Measurements from ENCODE around the gene ARHGAP1.
"Not testable (repeated sequence)": the region's sequence is repeated elsewhere in the genome, so short reads cannot be mapped to it uniquely, and the experiment has no call there.

Gene ARHGAP1

DNA sequence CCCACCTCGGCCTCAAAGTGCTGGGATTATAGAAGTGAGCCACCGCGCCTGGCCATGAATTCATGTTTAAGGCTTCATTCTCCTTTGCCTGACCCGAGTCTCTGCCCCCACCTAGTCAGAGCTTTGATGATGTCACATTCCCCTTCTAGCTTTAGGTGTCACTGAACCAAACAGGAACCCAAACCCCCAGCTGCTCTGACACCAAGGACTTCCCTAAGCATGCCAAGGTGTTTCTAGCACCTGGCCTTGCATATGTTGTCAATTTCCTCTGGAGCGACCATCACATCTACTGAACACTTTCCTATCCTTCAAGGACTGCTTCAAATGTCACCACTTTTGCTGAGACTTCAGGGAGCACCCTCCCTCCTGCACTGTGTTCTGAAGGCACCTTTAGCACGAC, 20.9 kb upstream of the ARHGAP1 start:
- peaks cover 3% of the 10 kb centered on the region for H3K4me1 ChIP-seq (ENCODE audit: control insufficient read depth, low read depth, low read length)
- no peak overlapping the region for H3K27ac ChIP-seq (ENCODE audit: low read length)

DNA sequence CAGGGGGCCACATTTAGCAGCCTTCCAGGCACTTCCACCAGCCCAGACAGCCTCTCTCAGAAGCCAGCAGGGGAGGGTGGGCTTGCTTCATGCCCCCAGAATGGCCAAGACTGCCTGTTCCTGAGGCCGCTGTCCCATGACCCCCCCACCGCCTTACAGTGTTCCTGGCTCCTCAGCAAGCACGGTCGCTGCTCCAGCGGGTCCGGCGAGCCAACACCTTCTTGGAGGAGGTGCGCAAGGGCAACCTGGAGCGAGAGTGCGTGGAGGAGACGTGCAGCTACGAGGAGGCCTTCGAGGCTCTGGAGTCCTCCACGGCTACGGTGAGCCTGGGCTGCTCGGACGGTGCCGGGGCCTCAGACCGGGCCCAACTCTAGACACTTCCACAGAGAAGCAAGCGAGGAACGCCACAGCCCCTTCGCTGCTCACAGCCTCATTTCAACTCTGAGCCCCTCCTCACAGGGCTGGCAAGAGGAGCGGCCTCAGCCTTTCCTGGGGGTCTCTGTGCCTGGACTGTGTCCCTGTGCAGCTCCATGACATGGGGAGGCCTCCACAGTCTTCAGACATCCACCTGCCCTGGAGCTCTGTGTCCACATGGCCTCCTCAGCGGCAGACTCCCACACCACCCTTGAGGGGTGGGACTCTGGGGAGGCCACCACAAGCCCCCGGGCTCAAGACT, 19.3 kb upstream of the ARHGAP1 start:
- no peak overlapping the region for H3K4me3 ChIP-seq (ENCODE audit: low read length)
- H3K9ac ChIP-seq (ENCODE audit: low read length) = no peak overlapping the region

More for the DNA sequence above, 20.9 kb upstream of the ARHGAP1 start:
- Histone ChIP-seq H3K9ac (ENCODE audit: low read length) (no peak overlapping the region), H3K27me3 (ENCODE audit: control insufficient read depth, insufficient read depth, low read length) (no peaks in the 10 kb centered on the region), H3K36me3 (ENCODE audit: control insufficient read depth, low read depth, low read length) (no peaks in the 10 kb centered on the region), H3K4me3 (ENCODE audit: low read length) (no peak overlapping the region), H3K9me3 (ENCODE audit: control insufficient read depth, low read depth, low read length) (no peaks in the 10 kb centered on the region)

DNA sequence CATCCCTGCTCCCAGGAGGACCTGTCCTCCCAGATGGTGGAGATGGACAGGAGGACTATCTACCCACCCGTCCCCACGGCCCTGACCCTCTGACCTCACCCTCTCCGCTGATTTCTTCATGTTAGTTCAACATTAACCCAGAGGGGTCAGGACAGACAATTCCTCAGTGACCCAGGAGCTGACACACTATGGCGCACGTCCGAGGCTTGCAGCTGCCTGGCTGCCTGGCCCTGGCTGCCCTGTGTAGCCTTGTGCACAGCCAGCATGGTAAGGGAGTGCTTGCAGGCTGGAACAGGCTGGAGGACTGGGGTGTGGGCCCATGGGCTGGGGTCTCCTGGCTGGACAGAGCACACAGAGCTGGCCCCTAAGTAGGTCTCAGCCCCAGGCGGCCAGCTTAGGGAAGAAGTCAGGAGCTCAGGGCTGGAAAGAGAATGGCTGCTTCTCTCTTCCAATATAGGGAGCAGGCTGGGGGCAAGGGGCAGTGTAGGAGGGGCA, 18.7 kb upstream of the ARHGAP1 start, which contains the start of gene F2:
TSS of gene F2 (plus strand) at position 166 of the 495 bp plus-strand sequence. CDS start at position 189, 23 bp downstream.
- no peaks in the 10 kb centered on the region for H3K9me3 ChIP-seq (ENCODE audit: control insufficient read depth, low read depth, low read length)
- H3K27me3 ChIP-seq (ENCODE audit: control insufficient read depth, insufficient read depth, low read length) = no peaks in the 10 kb centered on the region
- H3K9ac ChIP-seq (ENCODE audit: low read length) = no peak within 1 kb of the TSS
- no peak within 1 kb of the TSS for H3K27ac ChIP-seq (ENCODE audit: low read length)
- no peaks in the 10 kb centered on the region for H3K36me3 ChIP-seq (ENCODE audit: control insufficient read depth, low read depth, low read length)
- no peaks in the 10 kb centered on the region for H3K4me1 ChIP-seq (ENCODE audit: control insufficient read depth, low read depth, low read length)
- no peak within 1 kb of the TSS for H3K4me3 ChIP-seq (ENCODE audit: low read length)

More for the DNA sequence above, 19.3 kb upstream of the ARHGAP1 start:
- no peaks in the 10 kb centered on the region for H3K27me3 ChIP-seq (ENCODE audit: control insufficient read depth, insufficient read depth, low read length)
- H3K36me3 ChIP-seq (ENCODE audit: control insufficient read depth, low read depth, low read length) = no peaks in the 10 kb centered on the region
- H3K9me3 ChIP-seq (ENCODE audit: control insufficient read depth, low read depth, low read length) = no peaks in the 10 kb centered on the region
- H3K4me1 ChIP-seq (ENCODE audit: control insufficient read depth, low read depth, low read length) = peaks cover 3% of the 10 kb centered on the region
- H3K27ac ChIP-seq (ENCODE audit: low read length) = no peak overlapping the region

DNA sequence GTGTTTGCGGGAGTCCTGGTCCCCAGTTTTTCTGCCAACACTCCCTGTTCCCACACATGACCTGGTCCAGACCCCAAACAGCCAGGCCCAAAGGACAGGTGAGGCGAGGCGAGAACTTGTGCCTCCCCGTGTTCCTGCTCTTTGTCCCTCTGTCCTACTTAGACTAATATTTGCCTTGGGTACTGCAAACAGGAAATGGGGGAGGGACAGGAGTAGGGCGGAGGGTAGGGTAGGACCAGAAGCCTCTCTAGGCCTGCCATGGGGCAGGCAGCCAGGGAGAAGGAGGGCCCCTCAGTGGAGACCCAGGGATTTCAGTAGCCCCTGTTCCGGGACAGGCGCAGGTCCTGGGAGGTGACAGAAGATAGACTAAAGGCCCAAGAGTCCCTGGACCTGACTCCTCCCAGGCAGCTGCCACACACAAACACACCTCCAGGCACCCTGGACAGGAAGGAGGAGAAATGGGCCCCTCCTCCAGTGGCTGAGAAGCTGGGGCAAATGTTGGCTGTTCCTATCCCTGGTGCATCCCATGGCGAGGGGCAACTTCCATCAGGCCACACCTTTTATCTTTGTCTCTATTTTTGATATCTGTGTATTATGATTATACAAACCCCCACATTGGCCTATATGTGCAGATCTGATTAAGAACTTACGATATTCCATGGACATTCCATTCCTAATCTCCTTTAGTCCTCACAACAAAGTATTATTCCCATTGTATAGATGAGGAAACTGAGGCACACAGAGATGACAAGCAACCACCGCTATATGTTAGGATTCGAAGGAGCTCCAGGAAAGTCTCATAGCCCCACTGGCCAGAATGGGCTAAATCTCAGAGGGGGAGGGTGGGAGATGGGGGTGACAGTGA, 18.0 kb upstream of the ARHGAP1 start:
- Histone ChIP-seq H3K9me3 (ENCODE audit: control insufficient read depth, low read depth, low read length) (no peaks in the 10 kb centered on the region), H3K4me1 (ENCODE audit: control insufficient read depth, low read depth, low read length) (no peaks in the 10 kb centered on the region), H3K4me3 (ENCODE audit: low read length) (no peak overlapping the region), H3K27ac (ENCODE audit: low read length) (no peak overlapping the region), H3K36me3 (ENCODE audit: control insufficient read depth, low read depth, low read length) (no peaks in the 10 kb centered on the region), H3K27me3 (ENCODE audit: control insufficient read depth, insufficient read depth, low read length) (no peaks in the 10 kb centered on the region), H3K9ac (ENCODE audit: low read length) (no peak overlapping the region)

DNA sequence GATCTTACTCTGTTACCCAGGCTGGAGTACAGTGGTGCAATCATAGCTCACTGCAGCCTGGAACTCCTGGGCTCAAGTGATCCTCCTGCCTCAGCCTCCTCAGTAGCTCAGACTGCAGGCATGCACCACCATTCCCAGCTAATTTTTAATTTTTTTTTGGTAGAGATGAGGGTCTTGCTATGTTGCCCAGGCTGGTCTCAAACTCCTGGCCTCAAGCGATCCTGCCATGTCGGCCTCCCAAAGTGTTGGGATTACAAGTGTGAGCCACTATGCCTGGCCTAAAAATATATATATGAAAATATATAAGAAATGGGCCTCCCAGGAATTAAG, 17.4 kb upstream of the ARHGAP1 start:
- not testable (repeated sequence) for H3K9me3 ChIP-seq (ENCODE audit: control insufficient read depth, low read depth, low read length); H3K4me3 ChIP-seq (ENCODE audit: low read length); H3K27me3 ChIP-seq (ENCODE audit: control insufficient read depth, insufficient read depth, low read length); H3K27ac ChIP-seq (ENCODE audit: low read length); H3K36me3 ChIP-seq (ENCODE audit: control insufficient read depth, low read depth, low read length); H3K4me1 ChIP-seq (ENCODE audit: control insufficient read depth, low read depth, low read length); H3K9ac ChIP-seq (ENCODE audit: low read length)

DNA sequence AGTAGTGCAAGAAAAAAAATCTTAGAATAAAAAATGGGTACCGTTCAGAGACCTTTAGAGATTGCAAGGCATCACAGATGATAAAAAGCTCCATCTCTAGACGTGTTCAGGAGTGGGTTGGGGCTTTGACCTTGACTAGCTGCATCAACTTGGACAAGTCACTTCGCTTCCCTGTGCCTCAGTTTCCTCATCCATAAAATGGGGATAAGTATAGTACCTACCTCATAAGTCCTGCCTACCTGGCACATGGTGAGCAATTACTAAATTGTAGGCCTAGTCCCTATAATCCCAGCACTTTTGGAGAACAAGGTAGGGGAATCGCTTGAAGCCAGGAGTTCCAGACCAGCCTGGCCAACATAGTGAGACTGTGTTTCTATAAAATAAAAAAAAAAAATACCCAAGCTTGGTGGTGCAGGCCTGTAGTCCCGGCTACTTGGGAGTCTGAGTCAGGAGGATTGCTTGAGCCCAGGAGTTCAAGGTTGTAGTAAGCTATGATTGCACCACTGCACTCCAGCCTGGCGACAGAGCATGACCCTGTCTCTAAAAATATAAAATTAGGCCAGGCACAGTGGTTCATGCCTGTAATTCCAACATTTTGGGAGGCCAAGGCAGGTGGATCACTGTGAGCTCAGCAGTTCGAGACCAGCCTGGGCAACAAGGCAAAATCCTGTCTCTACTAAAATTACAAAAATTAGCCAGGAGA, 12.6 kb upstream of the ARHGAP1 start:
- no peaks in the 10 kb centered on the region for H3K4me1 ChIP-seq (ENCODE audit: control insufficient read depth, low read depth, low read length)
- no peaks in the 10 kb centered on the region for H3K36me3 ChIP-seq (ENCODE audit: control insufficient read depth, low read depth, low read length)
- H3K27me3 ChIP-seq (ENCODE audit: control insufficient read depth, insufficient read depth, low read length) = no peaks in the 10 kb centered on the region
- no peaks in the 10 kb centered on the region for H3K9me3 ChIP-seq (ENCODE audit: control insufficient read depth, low read depth, low read length)
- H3K9ac ChIP-seq (ENCODE audit: low read length) = no peak overlapping the region
- H3K4me3 ChIP-seq (ENCODE audit: low read length) = no peak overlapping the region
- H3K27ac ChIP-seq (ENCODE audit: low read length) = no peak overlapping the region

DNA sequence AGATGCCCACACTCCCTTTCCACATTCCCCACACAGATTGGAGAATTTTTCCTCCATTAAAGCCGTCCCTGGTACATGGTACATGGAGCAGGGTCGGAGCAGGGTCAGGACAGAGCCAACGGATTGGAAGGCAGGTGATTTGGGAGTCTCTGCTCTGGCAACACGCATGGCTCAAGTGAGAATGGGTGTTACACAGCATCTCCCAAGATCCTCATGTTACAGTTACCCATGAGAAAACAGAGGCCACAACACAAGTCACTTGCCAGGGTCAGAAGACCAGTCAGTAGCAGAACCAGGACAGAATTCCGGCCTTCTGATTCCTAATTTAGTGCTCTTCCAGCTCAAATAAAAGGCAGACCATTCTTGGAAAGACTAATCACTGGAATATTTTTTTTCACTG, 10.9 kb upstream of the ARHGAP1 start:
- Histone ChIP-seq H3K4me3 (ENCODE audit: low read length) (no peak overlapping the region), H3K36me3 (ENCODE audit: control insufficient read depth, low read depth, low read length) (peaks cover 6% of the 10 kb centered on the region), H3K9me3 (ENCODE audit: control insufficient read depth, low read depth, low read length) (no peaks in the 10 kb centered on the region), H3K27ac (ENCODE audit: low read length) (no peak overlapping the region), H3K4me1 (ENCODE audit: control insufficient read depth, low read depth, low read length) (no peaks in the 10 kb centered on the region), H3K9ac (ENCODE audit: low read length) (no peak overlapping the region), H3K27me3 (ENCODE audit: control insufficient read depth, insufficient read depth, low read length) (no peaks in the 10 kb centered on the region)

DNA sequence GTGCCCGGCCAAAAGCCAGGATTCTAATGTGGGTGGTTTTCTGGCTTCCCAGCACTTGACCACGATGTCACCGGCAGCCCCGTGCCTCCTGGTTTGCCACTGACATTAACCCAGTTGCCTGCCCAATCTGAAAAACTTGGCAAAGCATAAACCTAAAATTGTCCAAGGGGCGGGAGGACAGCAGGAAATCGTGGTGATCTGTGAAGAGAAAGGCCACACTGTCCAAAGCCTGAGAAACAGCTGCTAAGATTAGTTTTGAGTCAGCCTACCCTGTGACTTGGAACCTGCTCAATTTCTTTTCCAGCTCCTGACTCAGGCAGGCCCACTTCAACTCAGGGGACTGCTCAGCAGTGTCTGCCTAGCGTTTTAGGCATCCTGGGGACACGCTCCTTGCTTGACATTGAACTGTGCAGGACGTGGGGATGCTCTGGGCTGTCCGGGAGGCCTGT, 10.4 kb upstream of the ARHGAP1 start:
- no peaks in the 10 kb centered on the region for H3K4me1 ChIP-seq (ENCODE audit: control insufficient read depth, low read depth, low read length)
- no peak overlapping the region for H3K27ac ChIP-seq (ENCODE audit: low read length)
- peaks cover 8% of the 10 kb centered on the region for H3K36me3 ChIP-seq (ENCODE audit: control insufficient read depth, low read depth, low read length)
- no peak overlapping the region for H3K4me3 ChIP-seq (ENCODE audit: low read length)
- no peak overlapping the region for H3K9ac ChIP-seq (ENCODE audit: low read length)
- no peaks in the 10 kb centered on the region for H3K27me3 ChIP-seq (ENCODE audit: control insufficient read depth, insufficient read depth, low read length)
- no peaks in the 10 kb centered on the region for H3K9me3 ChIP-seq (ENCODE audit: control insufficient read depth, low read depth, low read length)

DNA sequence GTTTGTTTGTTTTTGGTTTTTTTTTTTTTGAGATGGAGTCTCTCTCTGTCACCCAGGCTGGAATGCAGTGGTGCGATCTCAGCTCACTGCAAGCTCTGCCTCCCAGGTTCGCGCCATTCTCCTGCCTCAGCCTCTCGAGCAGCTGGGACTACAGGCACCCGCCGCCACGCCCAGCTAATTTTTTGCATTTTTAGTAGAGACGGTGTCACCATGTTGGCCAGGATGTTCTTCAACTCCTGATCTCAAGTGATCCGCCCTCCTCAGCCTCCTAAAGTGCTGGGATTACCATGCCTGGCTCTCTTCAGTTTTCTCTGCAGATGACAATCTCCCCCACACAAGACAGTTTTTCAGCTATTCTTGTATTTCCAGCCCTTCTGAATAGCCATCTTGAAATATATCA, 8.9 kb upstream of the ARHGAP1 start:
- not testable (repeated sequence) for H3K9me3 ChIP-seq (ENCODE audit: control insufficient read depth, low read depth, low read length); H3K4me3 ChIP-seq (ENCODE audit: low read length); H3K4me1 ChIP-seq (ENCODE audit: control insufficient read depth, low read depth, low read length); H3K27me3 ChIP-seq (ENCODE audit: control insufficient read depth, insufficient read depth, low read length); H3K27ac ChIP-seq (ENCODE audit: low read length); H3K9ac ChIP-seq (ENCODE audit: low read length)
- peaks cover 22% of the 10 kb centered on the region for H3K36me3 ChIP-seq (ENCODE audit: control insufficient read depth, low read depth, low read length)

DNA sequence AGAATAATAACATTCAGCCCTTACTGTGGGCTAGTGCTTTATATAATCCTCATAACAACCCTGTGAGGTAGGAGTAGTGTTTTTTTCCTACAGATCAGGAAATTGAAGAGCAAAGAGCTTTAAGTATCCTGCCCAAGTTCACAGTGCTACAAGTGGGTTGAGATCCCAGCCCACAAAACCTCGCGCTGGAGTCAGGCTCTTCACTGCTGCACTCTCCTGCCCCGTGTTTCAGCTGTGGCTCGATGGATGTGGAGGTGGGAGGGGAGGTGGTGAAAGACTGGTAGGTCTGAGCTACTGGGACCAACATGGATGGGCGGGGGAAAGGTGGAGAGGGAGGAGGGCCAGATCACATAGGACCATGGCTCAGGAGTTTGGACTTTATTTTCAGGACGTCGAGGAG, 6.5 kb upstream of the ARHGAP1 start:
- Histone ChIP-seq H3K27me3 (ENCODE audit: control insufficient read depth, insufficient read depth, low read length) (no peaks in the 10 kb centered on the region), H3K9ac (ENCODE audit: low read length) (no peak overlapping the region), H3K4me3 (ENCODE audit: low read length) (no peak overlapping the region), H3K4me1 (ENCODE audit: control insufficient read depth, low read depth, low read length) (no peaks in the 10 kb centered on the region), H3K27ac (ENCODE audit: low read length) (no peak overlapping the region), H3K36me3 (ENCODE audit: control insufficient read depth, low read depth, low read length) (peaks cover 41% of the 10 kb centered on the region), H3K9me3 (ENCODE audit: control insufficient read depth, low read depth, low read length) (no peaks in the 10 kb centered on the region)

DNA sequence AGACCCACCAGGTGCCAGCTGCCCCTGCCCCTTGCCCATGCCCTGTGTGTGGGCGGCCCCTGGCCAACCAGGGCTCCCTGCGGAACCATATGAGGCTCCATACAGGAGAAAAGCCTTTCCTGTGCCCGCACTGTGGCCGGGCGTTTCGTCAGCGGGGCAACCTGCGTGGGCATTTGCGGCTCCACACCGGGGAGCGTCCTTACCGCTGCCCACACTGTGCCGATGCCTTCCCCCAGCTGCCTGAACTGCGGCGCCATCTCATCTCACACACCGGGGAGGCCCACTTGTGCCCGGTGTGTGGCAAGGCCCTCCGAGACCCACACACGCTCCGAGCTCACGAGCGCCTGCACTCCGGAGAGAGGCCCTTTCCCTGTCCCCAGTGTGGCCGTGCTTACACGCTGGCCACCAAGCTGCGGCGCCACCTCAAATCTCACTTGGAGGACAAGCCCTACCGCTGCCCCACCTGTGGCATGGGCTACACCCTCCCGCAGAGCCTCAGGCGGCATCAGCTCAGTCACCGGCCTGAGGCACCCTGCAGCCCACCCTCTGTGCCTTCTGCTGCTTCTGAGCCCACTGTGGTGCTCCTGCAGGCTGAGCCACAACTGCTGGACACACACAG, 4.8 kb upstream of the ARHGAP1 start:
- no peak overlapping the region for H3K9ac ChIP-seq (ENCODE audit: low read length)
- peaks cover 41% of the 10 kb centered on the region for H3K36me3 ChIP-seq (ENCODE audit: control insufficient read depth, low read depth, low read length)
- no peaks in the 10 kb centered on the region for H3K4me1 ChIP-seq (ENCODE audit: control insufficient read depth, low read depth, low read length)
- H3K27ac ChIP-seq (ENCODE audit: low read length) = no peak overlapping the region
- no peak overlapping the region for H3K4me3 ChIP-seq (ENCODE audit: low read length)
- no peaks in the 10 kb centered on the region for H3K9me3 ChIP-seq (ENCODE audit: control insufficient read depth, low read depth, low read length)
- no peaks in the 10 kb centered on the region for H3K27me3 ChIP-seq (ENCODE audit: control insufficient read depth, insufficient read depth, low read length)
